ENCODE data around the gene VPS13C.
A peak's percentile ranks its signal among the peaks of the same experiment; 100 is the strongest.

VPS13C gene, protein sequence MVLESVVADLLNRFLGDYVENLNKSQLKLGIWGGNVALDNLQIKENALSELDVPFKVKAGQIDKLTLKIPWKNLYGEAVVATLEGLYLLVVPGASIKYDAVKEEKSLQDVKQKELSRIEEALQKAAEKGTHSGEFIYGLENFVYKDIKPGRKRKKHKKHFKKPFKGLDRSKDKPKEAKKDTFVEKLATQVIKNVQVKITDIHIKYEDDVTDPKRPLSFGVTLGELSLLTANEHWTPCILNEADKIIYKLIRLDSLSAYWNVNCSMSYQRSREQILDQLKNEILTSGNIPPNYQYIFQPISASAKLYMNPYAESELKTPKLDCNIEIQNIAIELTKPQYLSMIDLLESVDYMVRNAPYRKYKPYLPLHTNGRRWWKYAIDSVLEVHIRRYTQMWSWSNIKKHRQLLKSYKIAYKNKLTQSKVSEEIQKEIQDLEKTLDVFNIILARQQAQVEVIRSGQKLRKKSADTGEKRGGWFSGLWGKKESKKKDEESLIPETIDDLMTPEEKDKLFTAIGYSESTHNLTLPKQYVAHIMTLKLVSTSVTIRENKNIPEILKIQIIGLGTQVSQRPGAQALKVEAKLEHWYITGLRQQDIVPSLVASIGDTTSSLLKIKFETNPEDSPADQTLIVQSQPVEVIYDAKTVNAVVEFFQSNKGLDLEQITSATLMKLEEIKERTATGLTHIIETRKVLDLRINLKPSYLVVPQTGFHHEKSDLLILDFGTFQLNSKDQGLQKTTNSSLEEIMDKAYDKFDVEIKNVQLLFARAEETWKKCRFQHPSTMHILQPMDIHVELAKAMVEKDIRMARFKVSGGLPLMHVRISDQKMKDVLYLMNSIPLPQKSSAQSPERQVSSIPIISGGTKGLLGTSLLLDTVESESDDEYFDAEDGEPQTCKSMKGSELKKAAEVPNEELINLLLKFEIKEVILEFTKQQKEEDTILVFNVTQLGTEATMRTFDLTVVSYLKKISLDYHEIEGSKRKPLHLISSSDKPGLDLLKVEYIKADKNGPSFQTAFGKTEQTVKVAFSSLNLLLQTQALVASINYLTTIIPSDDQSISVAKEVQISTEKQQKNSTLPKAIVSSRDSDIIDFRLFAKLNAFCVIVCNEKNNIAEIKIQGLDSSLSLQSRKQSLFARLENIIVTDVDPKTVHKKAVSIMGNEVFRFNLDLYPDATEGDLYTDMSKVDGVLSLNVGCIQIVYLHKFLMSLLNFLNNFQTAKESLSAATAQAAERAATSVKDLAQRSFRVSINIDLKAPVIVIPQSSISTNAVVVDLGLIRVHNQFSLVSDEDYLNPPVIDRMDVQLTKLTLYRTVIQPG (N-terminal part only)
- total RNA-seq = 215 to 664 (median 479) reads per million in 17 experiments

DNA sequence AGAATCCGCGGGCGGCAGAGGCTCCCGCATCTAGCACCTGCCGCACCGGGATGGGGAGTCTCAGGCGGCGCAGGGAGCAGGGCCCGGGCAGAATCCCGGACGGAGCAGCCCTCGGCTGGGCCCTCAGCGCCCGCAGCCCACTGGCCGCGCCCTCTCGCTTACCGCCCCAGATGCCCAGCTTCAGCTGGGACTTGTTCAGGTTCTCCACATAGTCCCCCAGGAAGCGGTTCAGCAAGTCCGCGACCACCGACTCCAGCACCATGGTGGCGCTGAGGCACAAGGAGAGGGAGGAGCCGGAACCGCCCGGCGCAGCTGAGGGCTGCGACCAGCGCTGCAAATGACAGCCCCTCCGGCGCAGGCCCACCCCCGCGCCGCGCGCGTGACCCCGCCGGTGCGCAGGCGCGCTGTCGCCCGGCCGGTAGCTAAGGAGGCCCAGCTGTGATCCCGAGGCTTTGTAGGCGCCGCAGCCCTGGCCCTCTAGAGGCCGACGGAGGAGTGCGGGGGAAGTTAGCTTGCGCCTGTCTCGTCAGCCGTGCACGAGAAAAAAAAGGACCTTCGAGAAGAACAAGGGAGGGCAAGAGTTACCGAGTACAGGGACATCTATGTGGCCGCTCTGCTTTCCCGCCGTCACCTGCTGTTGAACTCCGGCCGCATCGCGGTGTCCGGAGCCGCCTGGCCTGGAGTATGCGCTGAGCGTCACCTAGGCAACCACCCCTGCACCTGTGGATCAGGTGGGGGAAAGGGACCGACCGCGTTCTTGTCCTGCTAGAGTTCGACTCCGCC, at the start of gene VPS13C:
VPS13C (minus strand) TSS at position 335 of the 783 bp plus-strand sequence; CDS start at position 262, 73 bp downstream.
- DNase-seq = peak; percentile 98 to 99 (median 99)

DNA sequence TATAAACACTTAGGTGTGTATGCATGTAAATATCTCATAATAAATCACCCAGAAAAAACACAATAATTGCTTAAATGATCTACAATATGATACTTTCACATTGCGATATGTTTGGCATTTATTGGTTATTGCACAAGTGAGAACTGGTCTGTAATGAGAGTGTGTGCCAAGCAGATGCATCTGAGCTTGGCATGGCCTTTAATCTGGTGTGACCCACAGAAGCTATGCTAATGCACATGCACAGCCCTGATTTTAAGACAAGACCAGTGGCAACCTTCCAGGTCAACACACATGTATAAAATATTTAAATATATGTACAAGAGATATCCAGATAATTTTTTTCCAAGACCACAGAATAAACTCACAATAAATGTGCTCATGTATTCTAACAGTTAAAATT, 49.2 kb upstream of the VPS13C start:
- no peak for DNase-seq

DNA sequence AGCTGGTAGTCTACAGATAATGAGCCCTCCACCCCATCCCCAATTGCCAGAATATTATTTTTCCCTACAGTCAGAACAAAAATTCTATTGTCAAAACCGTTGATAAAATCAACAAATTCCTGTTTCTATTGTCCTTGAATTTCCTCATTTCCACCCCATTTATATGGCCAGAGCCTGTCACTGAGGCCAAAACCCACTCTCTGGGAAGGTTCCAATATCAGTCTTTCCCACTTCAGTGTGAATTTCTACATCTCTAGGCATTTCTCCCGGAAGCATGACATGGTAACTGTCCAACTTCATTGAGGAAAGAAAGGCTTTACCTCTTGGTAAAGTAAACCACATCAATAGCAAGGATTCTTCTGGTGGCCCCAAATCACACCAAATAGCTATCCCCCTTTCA, 48.2 kb upstream of the VPS13C start:
- DNase-seq = no peak

DNA sequence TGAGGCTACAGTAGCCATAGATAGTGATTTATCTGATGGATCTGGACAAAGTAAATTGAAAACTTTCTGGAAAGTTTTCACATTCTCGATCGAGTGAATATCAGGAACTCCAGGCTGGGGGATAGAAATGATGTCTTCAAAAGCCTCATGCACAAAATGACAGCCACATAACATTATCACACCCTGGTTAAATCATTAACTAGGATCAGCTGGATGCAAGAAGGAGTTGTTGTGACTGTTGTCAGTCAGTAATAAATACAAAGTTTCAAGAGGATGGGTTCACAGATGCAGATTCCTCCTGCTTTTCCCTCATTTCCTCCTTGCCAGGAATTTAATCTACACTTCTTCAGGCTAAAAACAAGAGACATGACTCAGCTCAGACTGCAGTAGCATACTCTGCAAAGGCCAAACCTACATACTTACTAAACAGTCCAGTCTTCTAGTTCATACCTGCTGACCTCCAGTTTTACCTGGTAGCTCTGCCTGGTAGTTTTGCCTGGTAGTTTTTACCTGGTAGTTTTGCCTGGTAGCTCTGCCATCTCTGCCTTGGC, 47.4 kb upstream of the VPS13C start:
- no peak for DNase-seq

DNA sequence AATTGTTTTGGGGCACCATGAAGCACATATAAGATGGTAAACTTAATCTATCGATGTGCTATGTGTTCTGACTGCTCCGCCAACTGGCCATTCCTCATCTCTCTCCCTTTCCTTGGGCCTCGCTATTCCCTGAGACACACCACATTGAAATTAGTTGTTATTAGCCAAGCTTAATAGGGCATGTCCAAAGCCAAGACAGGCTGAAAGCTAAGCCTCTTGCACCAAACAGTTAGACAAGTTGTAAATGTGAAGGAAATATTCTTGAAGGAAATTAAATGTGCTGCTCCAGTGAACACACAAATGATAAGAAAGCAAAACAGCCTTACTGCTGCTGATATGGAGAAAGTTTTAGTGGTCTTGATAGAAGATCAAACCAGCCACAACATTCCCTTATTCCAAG, 45.8 kb upstream of the VPS13C start:
- DNase-seq = no peak

DNA sequence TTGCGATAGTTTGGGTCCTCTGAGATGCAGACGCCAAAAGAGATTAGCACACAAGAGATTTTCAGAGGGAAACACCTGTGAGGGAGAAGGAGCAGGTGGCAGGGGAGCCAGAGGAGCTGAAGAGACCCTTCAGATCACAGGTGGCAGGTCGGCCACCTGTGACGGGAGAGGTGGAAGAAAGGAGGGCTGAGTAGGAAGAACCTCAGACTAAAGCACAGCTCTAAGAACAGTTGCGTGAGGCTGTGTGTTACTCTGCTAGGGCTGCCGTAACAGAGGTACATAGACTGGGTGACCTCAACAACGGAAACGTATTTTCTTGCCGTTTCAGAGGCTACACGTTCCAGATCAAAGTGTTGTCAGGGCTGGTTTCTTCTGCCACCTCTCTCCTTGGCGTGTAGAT, 45.0 kb upstream of the VPS13C start:
- DNase-seq = no peak

DNA sequence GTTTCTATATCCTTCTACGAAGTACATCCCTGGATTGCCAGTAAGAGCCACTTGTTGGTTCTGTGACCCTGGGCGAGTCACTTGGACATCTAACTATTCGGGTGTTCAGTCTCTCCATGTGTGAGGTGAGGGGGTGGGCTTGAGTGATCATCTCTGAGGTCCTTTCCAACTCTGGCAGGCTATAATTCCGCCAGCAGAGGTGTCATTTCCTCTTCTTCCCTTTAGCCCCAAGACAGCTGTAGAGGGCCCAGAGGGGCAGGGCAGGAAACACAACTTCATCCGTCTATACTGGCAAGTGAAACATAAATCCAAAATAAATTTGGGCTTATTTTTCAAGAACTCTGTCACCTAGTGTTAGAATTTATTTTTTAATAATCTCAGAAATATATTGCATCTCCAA, 44.6 kb upstream of the VPS13C start:
- DNase-seq = no peak

DNA sequence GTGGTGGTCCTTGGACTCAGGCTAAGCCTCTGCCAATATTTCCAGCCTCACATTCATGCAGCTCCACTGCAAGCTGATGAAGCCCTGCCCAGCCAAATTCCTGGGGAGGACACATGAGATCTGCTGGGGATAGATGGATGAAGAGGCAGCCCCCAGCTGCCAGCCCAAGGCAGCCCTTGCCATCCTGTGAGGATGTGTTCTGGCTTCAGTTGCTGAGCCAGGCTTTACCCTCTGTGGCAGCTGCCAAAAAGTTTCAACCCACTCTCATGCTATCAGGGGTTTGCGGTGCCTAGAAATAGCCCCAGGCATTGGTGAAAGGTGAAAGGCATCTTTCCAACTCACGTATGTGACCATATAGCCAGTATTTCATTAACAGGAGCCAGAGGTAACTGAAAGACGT, 44.2 kb upstream of the VPS13C start:
- no peak for DNase-seq

DNA sequence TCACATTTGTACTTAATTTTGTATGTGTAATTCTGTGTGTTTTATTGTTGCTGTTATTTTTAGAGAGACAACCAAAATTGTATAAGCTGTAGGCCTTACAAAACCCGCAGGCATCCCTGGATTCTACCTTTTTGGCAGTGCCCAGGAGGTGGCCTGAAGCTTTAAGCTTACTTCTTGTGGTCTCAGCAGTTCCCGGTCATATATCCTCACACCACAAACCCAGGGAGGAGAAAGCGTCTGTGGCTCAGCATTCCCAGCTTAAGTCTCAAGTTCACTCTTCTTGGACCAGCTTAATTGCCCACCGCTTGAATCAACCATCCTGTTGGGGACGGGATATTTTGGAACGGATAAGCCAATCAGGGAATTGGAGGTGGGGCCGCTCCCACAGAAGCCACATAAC, 43.2 kb upstream of the VPS13C start:
- no peak for DNase-seq

DNA sequence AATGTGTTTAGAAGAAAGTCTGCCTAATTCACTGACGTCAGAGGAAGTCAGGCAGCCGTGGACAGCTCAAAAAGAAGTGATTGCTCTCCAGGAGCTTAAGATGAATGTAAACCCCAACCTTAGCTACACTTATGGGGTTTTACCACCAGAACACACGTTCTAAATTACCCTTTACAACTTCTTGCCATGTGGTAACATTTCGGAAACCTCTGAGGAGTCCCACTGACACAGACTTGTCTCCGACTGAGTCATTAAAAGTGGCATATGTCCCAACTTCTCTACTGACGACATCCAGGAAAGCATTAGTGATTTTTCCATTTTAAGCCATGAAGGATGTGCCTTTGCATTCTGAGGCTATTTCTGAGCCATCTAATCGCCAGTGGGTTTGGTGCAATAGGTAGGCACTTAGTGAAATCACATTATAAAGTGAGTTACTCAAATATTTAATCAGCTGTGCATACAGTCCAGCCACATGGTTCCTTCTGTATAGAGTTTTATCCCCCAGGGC, 38.9 kb upstream of the VPS13C start:
- DNase-seq = peak in 2 of 4 experiments; percentile 9 to 43

DNA sequence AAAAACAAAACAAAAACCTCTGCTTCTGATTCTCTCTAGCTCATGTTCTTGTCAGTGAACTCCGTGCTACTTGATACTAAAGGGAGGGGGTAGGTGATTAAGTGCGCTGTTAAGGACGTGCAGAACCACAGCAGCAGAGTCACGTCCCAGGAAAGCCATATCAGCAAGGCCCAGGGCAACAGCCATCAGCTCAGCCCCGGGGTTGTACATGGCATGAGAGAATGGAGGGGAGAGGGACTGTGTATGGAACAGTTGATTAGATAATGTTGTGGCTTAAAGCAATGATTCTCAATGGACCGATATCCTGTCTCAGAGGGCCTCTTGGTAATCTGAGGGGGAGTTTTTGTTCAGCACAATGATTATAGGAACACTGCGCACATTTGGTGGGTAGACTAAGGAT, 34.1 kb upstream of the VPS13C start:
- DNase-seq = no peak

DNA sequence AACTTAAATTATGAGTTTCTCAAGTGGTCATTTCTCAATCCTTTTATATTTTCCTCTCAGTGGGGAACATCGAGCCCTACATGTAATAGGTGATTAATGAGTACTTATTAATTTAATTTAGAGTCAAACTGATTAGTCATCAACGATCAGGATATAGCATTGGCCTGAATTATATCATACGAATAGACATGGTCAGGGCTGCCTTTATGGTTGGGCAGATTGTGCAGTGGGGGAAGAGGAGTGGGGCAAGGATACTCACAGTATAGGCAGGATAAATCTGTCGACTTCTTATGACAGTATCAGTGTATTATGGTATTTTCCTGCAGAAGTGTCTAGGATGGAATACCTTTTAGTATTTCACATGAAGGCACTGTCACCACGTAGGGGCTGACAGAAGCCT, 33.6 kb upstream of the VPS13C start:
- no peak for DNase-seq

DNA sequence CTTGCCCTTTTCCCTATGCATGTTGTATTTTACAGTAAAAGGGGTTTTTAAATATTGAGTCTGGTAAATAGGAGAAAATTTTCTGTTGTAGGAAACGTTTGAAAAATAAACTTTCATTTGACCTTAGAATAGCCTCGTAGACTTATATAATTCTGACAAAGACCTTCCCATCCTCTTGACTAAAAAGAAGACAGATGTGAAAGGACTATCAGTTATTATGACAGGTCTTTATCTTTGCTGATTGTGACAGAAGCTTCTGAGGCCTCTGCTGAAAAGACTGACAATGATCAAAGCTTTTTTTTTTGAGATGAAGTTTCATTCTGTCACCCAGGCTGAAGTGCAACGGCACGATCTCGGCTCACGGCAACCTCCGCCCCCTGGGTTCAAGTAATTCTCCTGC, 30.7 kb upstream of the VPS13C start:
- DNase-seq = no peak

DNA sequence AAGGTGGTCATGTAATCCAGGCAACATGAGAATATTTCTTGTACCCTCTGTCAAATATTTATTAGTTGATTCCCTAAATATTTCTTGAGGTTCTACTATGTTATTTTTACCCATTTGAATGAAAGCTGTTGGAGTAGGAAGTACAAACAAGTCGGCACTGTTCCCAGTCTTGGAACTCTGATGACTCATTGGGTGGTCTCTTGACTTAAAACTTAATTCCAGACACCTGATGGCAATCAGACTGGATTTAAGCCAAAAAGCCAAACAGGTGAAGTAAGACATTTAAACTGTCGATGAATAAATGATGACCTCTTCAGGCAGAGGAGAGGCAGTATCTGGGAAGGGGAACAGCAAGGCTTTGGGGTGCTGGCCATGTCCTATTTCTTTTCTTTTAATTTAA, 29.4 kb upstream of the VPS13C start:
- no peak for DNase-seq

DNA sequence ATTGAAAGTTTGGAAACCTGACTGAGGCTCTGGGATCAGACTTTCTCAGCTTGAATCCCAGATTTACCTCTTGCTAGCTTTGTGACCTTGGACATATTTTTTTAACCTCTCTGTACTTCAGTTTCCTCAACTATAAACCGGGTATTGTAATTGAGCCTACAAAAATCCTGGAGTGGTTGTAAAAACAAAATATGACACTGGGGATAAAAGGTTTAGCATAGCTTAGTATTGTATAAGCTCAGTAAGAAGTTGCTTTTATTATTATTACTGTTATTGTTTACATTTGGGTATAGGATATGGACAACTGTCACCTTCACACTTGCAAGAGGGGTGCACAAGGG, 28.1 kb upstream of the VPS13C start:
- DNase-seq = no peak

DNA sequence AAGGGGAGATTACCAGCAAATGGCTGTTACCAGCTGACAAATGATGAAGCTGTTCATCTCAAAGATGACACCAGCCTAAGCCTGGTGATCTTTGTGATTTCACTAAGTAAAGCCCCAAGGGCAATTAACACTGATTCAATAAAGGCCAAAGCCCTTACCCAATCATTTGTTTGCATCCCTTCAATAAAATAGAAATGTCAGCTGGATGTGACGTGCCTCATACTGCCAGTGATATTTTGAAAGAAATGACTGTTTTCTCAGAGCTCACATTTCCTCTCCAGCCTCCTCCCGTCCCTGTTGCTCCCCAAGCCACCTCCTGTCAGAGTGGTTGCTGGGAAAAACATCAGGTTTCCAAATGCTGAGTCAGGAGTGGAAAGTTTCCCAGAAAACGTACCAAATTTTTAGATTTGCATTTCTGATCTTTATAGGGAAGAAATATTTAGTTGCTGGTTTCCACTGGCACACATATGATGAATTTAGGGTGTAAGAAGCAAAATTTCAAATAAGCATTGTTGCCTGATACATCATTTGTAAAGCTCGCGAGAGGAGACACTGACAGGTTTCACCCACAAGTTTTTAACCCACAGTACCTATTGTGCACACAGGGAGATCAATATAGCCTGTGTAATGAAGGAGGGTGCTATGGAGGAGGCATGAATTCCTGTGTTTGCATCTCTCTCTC, 27.6 kb upstream of the VPS13C start:
- peak in 2 of 4 experiments; percentile 3 to 28 for DNase-seq

DNA sequence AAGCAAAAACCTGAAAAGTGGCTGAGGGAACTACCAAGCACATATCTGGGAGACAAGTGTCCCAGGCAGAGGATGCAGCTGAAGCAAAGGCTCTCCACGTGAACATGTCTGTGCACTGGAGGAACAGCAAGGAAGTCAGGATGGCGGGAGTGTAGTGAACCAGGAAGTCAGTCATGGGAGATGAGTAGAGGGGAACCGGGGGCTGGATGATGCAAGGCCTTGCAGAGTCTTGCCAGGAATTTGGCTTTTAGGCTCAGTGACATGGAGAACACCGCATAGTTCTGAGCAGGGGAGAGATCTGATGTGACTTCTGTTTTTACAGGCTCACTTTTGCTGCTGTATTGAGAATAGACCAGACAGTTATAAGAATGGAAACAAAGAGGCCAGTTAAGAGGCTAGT, 25.5 kb upstream of the VPS13C start:
- peak; percentile 47 to 74 (median 72) for DNase-seq

DNA sequence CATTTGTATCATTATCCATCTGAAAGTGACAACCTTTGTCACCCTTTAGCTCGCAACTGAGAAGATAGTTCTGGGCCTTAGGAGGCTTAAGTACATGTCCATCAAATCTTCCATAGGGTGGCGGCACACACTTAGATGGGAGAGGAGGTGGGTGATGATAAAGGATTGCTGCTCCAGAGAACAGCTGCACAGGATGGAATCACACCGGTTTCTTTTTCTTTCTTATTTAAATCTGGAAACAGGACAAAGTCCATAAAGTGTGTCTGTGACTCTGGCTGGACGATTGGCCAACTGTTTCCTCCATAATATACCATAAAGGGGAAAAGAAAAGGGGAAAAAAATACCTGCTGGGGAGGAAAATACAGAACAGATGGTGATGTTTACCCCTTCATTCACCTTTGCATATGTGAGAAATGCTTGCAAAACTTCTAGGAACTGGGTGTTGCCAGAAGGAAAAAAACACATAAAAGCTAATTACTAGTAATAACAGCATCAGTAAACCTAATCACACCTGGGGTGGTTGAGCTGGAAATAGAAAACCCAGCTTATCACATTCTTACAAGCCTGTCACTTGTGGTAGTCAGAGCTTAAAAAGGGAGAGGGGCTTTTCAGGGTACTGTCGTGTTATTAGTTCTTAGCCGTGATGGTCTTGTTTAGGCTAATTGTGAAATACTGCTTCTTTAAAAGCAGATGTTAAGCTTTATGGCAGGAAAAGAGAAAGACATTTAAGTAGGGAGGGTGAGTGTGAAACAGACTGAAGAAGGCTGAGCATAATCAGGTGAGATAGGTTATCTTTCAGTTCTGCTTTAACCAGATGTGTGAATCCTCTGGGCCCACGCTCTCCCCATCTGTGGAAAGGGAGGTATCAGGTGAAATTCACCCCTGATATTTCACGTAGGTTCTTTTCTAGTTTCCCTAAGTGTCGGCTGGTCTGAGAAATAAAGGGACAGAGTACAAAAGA, 23.2 kb upstream of the VPS13C start:
- DNase-seq = no peak

DNA sequence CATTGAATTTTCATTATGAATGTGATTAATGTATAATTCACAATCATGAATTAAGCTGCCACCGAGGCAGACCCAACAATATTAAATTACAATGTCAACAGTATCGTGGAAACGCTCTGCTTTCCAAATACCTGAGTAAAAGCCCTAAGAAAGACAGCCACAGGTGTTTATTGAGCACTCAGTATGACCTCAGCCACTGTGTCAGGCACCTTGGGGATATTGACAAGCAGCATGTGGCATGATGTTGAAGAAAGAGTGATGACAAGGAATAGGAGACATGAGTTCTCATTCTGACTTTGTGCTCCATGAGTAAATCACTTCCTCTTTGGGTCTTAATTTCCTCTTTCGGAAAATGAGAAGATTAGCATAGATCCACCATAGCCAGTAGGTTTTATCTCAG, 19.3 kb upstream of the VPS13C start:
- peak in 3 of 4 experiments; percentile 15 to 48 (median 40) for DNase-seq

Measured in suppressor macrophage (primary cell).